ENCODE data around the gene ACTL7A.

- TF ChIP-seq CTCF (IDR thresholded peaks at IDR 0.05 in 8 of 11, conservative IDR thresholded peaks at IDR 0.05 in 3 of 11) (no peak), POLR2A (IDR thresholded peaks at IDR 0.05) (no peak)
Measured at GRCh38 chr9:108852079-108852478, 10.0 kb upstream of the ACTL7A start.
